SU-DHL-6 (cell line): ENCODE results near the gene CSN2.

ENCODE experiments used
- H2AFZ ChIP-seq: fragments of 200-600 bp; sonication (generic); 2 replicates; pipeline ENCODE4 v1.6.1; 2014; ENCODE audit warnings: low read depth, mild to moderate bottlenecking, moderate library complexity, mixed read lengths, antibody characterized with exemption, low read length; ENCODE audit not compliant: severe bottlenecking
- H3F3A ChIP-seq: fragments of 200-600 bp; shearing (Covaris generic); 2 replicates; pipeline ENCODE4 v1.6.0; 2016; ENCODE audit warnings: antibody characterized with exemption, mild to moderate bottlenecking; ENCODE audit not compliant: insufficient read depth
- H3K27ac ChIP-seq: fragments of 200-600 bp; sonication (generic); 2 replicates; pipeline ENCODE4 v1.5.1; 2016; ENCODE audit warnings: low read depth, mild to moderate bottlenecking, low read length, moderate library complexity, mixed read lengths
- H3K27me3 ChIP-seq: fragments of 200-600 bp; sonication (generic), shearing (Covaris generic); 2 replicates; pipeline ENCODE4 v1.6.0; 2014; ENCODE audit warnings: mild to moderate bottlenecking, low read length
- H3K36me3 ChIP-seq: fragments of 200-600 bp; sonication (generic); 2 replicates; pipeline ENCODE4 v1.6.1; 2014; ENCODE audit warnings: mild to moderate bottlenecking, low read length, mixed read lengths
- H3K4me2 ChIP-seq: fragments of 300-600, 200-600 bp; shearing (Covaris generic), sonication (generic); 2 replicates; pipeline ENCODE4 v1.6.0; 2014; ENCODE audit warnings: low read length, low read depth, mild to moderate bottlenecking; ENCODE audit not compliant: poor library complexity, severe bottlenecking
- H3K4me3 ChIP-seq: fragments of 200-600 bp; sonication (generic); 2 replicates; pipeline ENCODE4 v1.5.1; 2014; ENCODE audit warnings: antibody characterized with exemption, low read length, mild to moderate bottlenecking, mixed read lengths; ENCODE audit not compliant: insufficient read depth, poor library complexity, severe bottlenecking
- H3K79me2 ChIP-seq: fragments of 200-600 bp; sonication (generic); 2 replicates; pipeline ENCODE4 v1.6.1; 2014; ENCODE audit warnings: mild to moderate bottlenecking, low read length, moderate library complexity; ENCODE audit not compliant: insufficient read depth
- H3K9ac ChIP-seq: fragments of 200-600 bp; sonication (generic); 2 replicates; pipeline ENCODE4 v1.7.0; 2014; ENCODE audit warnings: mild to moderate bottlenecking, low read length
- H3K9me2 ChIP-seq: fragments of 200-600 bp; sonication (generic); replicated peaks from 2 replicates; pipeline ENCODE4 v1.6.1; 2014; ENCODE audit warnings: low read length; ENCODE audit not compliant: insufficient read depth
- H3K9me3 ChIP-seq: fragments of 200-600 bp; sonication (generic); 2 replicates; pipeline ENCODE4 v1.6.1; 2014; ENCODE audit warnings: low read length, mixed read lengths; ENCODE audit not compliant: insufficient read depth
- H4K20me1 ChIP-seq: fragments of 200-600 bp; sonication (generic); 2 replicates; pipeline ENCODE4 v1.6.1; 2014; ENCODE audit warnings: low read depth, mild to moderate bottlenecking, antibody characterized with exemption, low read length, moderate library complexity, mixed read lengths
- CTCF ChIP-seq: fragments of 200-600 bp; sonication (generic); IDR thresholded peaks from one replicate; pipeline ENCODE4 v1.5.1; 2017; ENCODE audit warnings: antibody characterized with exemption, mild to moderate bottlenecking, low read length, moderate library complexity; ENCODE audit not compliant: insufficient read depth, poor library complexity, severe bottlenecking
- EZH2phosphoT487 ChIP-seq: fragments of 200-600 bp; sonication (generic), shearing (Covaris generic); conservative IDR thresholded peaks from 2 replicates; pipeline ENCODE4 v1.6.1; 2018; ENCODE audit warnings: mild to moderate bottlenecking, antibody characterized with exemption, low read length, moderate library complexity, mixed read lengths

Gene CSN2

GRCh38 chr4:69907151-69907550, 58.4 kb downstream of the CSN2 start:
- no peak overlapping the region for H3K4me3 ChIP-seq
- no peaks in the 10 kb centered on the region for H3K9me2 ChIP-seq

More at GRCh38 chr4:69907151-69907550, 58.4 kb downstream of the CSN2 start:
- Histone ChIP-seq H4K20me1 (no peaks in the 10 kb centered on the region), H3K27ac (no peak overlapping the region), H3F3A (no peaks in the 10 kb centered on the region), H3K4me2 (no peak overlapping the region), H2AFZ (no peak overlapping the region), H3K9ac (no peak overlapping the region), H3K79me2 (no peaks in the 10 kb centered on the region), H3K36me3 (no peaks in the 10 kb centered on the region), H3K9me3 (no peaks in the 10 kb centered on the region), H3K27me3 (no peaks in the 10 kb centered on the region)
- no peak for TF ChIP-seq CTCF
- no peak for TF ChIP-seq EZH2phosphoT487
